ENCODE measurements around the gene PRICKLE3.
"Not testable (repeated sequence)": the region's sequence is repeated elsewhere in the genome, so short reads cannot be mapped to it uniquely, and the experiment has no call there.

PRICKLE3 gene

GRCh38 chrX:49155900-49156837, 30.0 kb downstream of the PRICKLE3 start:
- Histone ChIP-seq H3K36me3 (replicated peaks) (no peaks in the 10 kb centered on the region), H3K27ac (peak overlapping the region; percentile 93), H3K4me3 (ENCODE audit: low read depth, low read length) (peak overlapping the region; percentile 52), H3K27me3 (replicated peaks) (no peaks in the 10 kb centered on the region)
- peak; percentile 88 for DNase-seq
- in situ Hi-C loops (cut with HindIII; ENCODE audit: low pct_ligation_motif_present, low sequenced_read_pairs) = no loop called here
- TF ChIP-seq, protein P1, sequence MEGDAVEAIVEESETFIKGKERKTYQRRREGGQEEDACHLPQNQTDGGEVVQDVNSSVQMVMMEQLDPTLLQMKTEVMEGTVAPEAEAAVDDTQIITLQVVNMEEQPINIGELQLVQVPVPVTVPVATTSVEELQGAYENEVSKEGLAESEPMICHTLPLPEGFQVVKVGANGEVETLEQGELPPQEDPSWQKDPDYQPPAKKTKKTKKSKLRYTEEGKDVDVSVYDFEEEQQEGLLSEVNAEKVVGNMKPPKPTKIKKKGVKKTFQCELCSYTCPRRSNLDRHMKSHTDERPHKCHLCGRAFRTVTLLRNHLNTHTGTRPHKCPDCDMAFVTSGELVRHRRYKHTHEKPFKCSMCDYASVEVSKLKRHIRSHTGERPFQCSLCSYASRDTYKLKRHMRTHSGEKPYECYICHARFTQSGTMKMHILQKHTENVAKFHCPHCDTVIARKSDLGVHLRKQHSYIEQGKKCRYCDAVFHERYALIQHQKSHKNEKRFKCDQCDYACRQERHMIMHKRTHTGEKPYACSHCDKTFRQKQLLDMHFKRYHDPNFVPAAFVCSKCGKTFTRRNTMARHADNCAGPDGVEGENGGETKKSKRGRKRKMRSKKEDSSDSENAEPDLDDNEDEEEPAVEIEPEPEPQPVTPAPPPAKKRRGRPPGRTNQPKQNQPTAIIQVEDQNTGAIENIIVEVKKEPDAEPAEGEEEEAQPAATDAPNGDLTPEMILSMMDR (IDR thresholded peaks at IDR 0.05; ENCODE audit: low read depth, low read length, missing control alignments) = peak; percentile 49

DNA sequence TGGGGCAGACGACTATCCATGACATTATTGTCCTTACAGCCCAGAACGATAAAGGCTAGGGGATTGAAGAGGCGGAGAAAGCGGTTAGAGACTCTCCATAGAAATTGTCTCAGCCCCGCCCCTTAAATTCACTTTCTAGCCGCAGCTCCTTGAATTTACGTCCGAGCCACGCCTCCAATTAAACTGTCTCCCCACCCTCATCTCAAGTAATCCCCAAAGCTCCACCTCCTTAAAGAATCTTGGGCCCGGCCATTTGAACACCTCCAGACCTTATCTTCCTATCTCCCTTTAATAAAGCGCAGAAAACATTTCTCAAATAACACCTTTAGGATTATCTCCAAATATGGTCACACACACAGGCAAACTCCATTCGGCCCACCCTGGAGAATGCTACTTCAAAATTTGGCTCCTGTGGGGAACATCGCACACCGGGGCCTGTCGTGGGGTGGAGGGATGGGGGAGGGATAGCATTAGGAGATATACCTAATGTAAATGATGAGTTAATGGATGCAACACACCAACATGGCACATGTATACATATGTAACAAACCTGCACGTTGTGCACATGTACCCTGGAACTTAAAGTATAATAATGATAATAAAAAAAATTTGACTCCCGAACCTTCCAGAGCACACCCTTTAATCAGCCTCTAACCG, 30.8 kb downstream of the PRICKLE3 start:
- H3K36me3 ChIP-seq (replicated peaks) = no peaks in the 10 kb centered on the region
- TF ChIP-seq, protein P1 (IDR thresholded peaks at IDR 0.05; ENCODE audit: low read depth, low read length, missing control alignments) = no peak
- H3K4me3 ChIP-seq (ENCODE audit: low read depth, low read length) = peak overlapping the region; percentile 52
- peak overlapping the region; percentile 93 for H3K27ac ChIP-seq
- peak; percentile 60 for DNase-seq
- H3K27me3 ChIP-seq (replicated peaks) = no peaks in the 10 kb centered on the region
- in situ Hi-C loops (cut with HindIII; ENCODE audit: low pct_ligation_motif_present, low sequenced_read_pairs) = no loop called here

DNA sequence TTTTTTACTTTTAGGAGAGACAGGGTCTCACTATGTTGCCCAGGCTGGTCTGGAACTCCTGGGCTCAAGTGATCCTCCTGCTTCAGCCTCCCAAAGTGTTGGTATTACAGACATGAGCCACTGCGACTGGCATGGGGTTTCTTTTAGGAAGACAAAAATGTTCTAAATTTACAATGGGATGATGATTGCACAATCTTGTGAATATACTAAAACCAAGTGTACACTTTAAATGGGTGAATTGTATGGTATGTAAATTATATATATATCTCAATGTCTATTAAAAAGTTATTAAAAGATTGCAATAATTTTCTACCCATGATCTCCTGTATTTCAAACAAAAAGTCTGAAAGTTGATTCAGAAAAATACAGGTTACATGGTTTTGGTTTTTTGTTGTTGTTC, 32.7 kb downstream of the PRICKLE3 start:
- H3K4me3 ChIP-seq (ENCODE audit: low read depth, low read length) = no peak overlapping the region
- no peak for DNase-seq
- no peaks in the 10 kb centered on the region for H3K36me3 ChIP-seq (replicated peaks)
- no peaks in the 10 kb centered on the region for H3K27me3 ChIP-seq (replicated peaks)
- no peak overlapping the region for H3K27ac ChIP-seq
- TF ChIP-seq, protein P1 (IDR thresholded peaks at IDR 0.05; ENCODE audit: low read depth, low read length, missing control alignments) = no peak
- in situ Hi-C loops (cut with HindIII; ENCODE audit: low pct_ligation_motif_present, low sequenced_read_pairs) = no loop called here

DNA sequence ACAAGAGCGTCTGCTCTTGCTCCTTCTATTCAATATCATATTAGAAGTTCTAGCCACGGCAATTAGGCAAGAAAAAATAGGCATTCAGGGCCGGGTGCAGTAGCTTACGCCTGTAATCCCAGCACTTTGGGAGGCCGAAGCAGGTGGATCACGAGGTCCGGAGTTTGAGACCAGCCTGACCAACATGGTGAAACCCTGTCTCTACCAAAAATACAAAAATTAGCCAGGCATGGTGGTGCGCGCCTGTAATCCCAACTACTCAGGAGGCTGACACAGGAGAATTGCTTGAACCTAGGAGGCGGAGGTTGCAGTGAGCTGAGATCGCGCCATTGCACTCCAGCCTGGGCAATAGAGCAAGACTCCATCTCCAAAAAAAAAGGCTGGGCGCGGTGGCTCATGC, 36.9 kb downstream of the PRICKLE3 start:
- H3K4me3 ChIP-seq (ENCODE audit: low read depth, low read length); H3K36me3 ChIP-seq (replicated peaks); H3K27ac ChIP-seq; H3K27me3 ChIP-seq (replicated peaks); DNase-seq; in situ Hi-C loops (cut with HindIII; ENCODE audit: low pct_ligation_motif_present, low sequenced_read_pairs): not testable (repeated sequence)

DNA sequence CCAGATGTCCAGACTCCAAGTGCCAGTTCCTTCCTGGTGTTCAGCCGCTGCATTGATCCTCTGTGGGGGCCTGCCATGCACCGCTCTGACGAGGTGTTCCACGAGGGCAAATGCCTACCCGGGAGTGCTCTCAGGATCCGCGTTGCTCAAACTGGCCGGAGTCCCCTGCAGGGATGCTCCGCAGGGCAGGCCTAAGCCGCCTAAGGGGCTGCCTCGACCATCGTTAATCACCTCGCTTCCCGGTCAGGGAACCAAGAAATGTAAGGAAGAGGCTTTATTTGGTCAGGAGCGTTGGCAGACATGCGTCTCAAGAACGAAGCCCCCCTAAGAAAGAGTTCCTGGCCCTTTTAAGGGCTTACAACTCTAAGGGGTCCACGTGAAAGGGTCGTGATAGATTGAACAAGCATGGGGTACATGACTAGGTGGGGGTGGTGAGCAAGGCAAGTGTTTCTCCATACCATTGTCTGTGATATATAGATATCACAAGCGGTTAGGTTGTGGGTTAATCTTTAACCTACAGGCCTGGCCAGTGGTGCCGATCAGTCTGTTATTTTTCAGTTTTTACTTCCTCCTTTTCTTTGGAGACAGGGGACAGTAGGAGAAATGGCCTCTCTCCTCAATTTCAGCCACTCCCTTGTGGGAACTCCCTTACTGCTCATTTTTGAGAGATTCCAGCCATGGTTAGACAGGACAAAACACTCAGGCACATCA, 37.6 kb downstream of the PRICKLE3 start:
- in situ Hi-C loops (cut with HindIII; ENCODE audit: low pct_ligation_motif_present, low sequenced_read_pairs); H3K4me3 ChIP-seq (ENCODE audit: low read depth, low read length); H3K27me3 ChIP-seq (replicated peaks); H3K36me3 ChIP-seq (replicated peaks); DNase-seq; H3K27ac ChIP-seq: not testable (repeated sequence)

- Histone ChIP-seq H3K4me3 (ENCODE audit: low read depth, low read length) (no peak overlapping the region), H3K27me3 (replicated peaks) (no peaks in the 10 kb centered on the region), H3K36me3 (replicated peaks) (no peaks in the 10 kb centered on the region), H3K27ac (no peak overlapping the region)
- no peak for DNase-seq
- TF ChIP-seq, protein P1 (IDR thresholded peaks at IDR 0.05; ENCODE audit: low read depth, low read length, missing control alignments) = no peak
- in situ Hi-C loops (cut with HindIII; ENCODE audit: low pct_ligation_motif_present, low sequenced_read_pairs) = no loop called here
Observed at GRCh38 chrX:49147936-49148335, 38.2 kb downstream of the PRICKLE3 start.

Data from brain microvascular endothelial cell (primary cell).